GM12878 (cell line): ENCODE data around the gene DGCR8. TPM values are rescaled to one million over a fixed set of nuclear protein-coding genes. Genes with fewer than 3 reads are reported as not detected.

Source experiments
- ATAC-seq: fragments of 200-7000 bp; cut with Tn5 transposase; 3 replicates; pipeline ENCODE4 v1.9.1; 2020; ENCODE audit warnings: mild to moderate bottlenecking, moderate library complexity
- BruUV-seq: library from RNA; stranded (reverse); fragments of 400-500 nt; replicated peaks from 2 replicates; lab custom pipeline; 2021; lab: Mats Ljungman, UMichigan
- CTCF ChIA-PET: fragments of 300-600 bp; sonication (Branson Sonifier 250); formaldehyde crosslinking; extraction: SDS; loops from one replicate; lab custom pipeline; 2021; ENCODE audit warnings: inconsistent platforms; lab: Yijun Ruan, JAX
- POLR2A ChIA-PET: fragments of 350-600 bp; formaldehyde crosslinking; extraction: SDS; loops from one replicate; lab custom pipeline; 2021; ENCODE audit warnings: inconsistent platforms; lab: Charles Lee
- RAD21 ChIA-PET: fragments of 300-600 bp; sonication (Branson Sonifier 250); formaldehyde crosslinking; loops from one replicate; lab custom pipeline; 2023; ENCODE audit warnings: antibody characterized with exemption; ENCODE audit not compliant: unreplicated experiment; lab: Charles Lee
- SMC1A ChIA-PET: fragments of 300-600 bp; sonication (Branson Sonifier 250); formaldehyde crosslinking; loops from one replicate; lab custom pipeline; 2023; ENCODE audit not compliant: unreplicated experiment, uncharacterized antibody; lab: Charles Lee
- DNase-seq: peaks from one replicate; pipeline ENCODE4 v3.0.0-alpha.2; 2011; ENCODE audit warnings: low read depth, low spot score
- FAIRE-seq: peaks from 3 replicates; lab custom pipeline; 2011; peaks lifted over from hg19 to GRCh38; lab: Jason Lieb, UNC
- H2AFZ ChIP-seq: 2 replicates; pipeline ENCODE4 v1.6.0; 2011; ENCODE audit warnings: low read depth, low read length, control low read depth; ENCODE audit not compliant: control insufficient read depth
- H3K27ac ChIP-seq: 2 replicates; pipeline ENCODE4 v1.5.1; 2011; ENCODE audit warnings: control low read depth; ENCODE audit not compliant: control insufficient read depth, insufficient read depth
- H3K27me3 ChIP-seq, 2 experiments: replicated peaks in 1 of 2; 2 replicates each; pipeline versions ENCODE4 v1.6.0 to v1.6.1; 2011; ENCODE audit warnings: low read length in 1 of 2; ENCODE audit not compliant: control insufficient read depth in 2 of 2, insufficient read depth in 2 of 2
- H3K36me3 ChIP-seq, 2 experiments: 2 replicates each; pipeline ENCODE4 v1.5.1; 2011; ENCODE audit warnings: low read length in 1 of 2; ENCODE audit not compliant: control insufficient read depth in 2 of 2, insufficient read depth in 2 of 2
- H3K4me1 ChIP-seq: 2 replicates; pipeline ENCODE4 v1.6.1; 2011; ENCODE audit warnings: mild to moderate bottlenecking, low read length, moderate library complexity, mixed read lengths; ENCODE audit not compliant: control insufficient read depth, insufficient read depth
- H3K4me2 ChIP-seq: 2 replicates; pipeline ENCODE4 v1.6.0; 2011; ENCODE audit warnings: control low read depth; ENCODE audit not compliant: control insufficient read depth, insufficient read depth
- H3K4me3 ChIP-seq: fragments of 200-600 bp; sonication (generic); 2 replicates; pipeline ENCODE4 v1.5.1; 2016
- H3K79me2 ChIP-seq: 2 replicates; pipeline ENCODE4 v1.6.0; 2011; ENCODE audit warnings: low read length; ENCODE audit not compliant: control insufficient read depth, insufficient read depth
- H3K9ac ChIP-seq: 2 replicates; pipeline ENCODE4 v1.8.0; 2011; ENCODE audit warnings: low read length, control low read depth, mixed read lengths; ENCODE audit not compliant: control insufficient read depth, insufficient read depth
- H3K9me3 ChIP-seq: replicated peaks from 3 replicates; pipeline ENCODE4 v1.5.1; 2011; ENCODE audit warnings: mild to moderate bottlenecking, low read length; ENCODE audit not compliant: control insufficient read depth, insufficient read depth
- H4K20me1 ChIP-seq: 2 replicates; pipeline ENCODE4 v1.6.0; 2011; ENCODE audit not compliant: control insufficient read depth, insufficient read depth
- IRF4 ChIP-seq: IDR thresholded peaks from 2 replicates; pipeline ENCODE4 v1.6.1; 2011; ENCODE audit warnings: low read depth, low read length
- RELB ChIP-seq: fragments of 450-650 bp; IDR thresholded peaks from 2 replicates; pipeline ENCODE4 v1.6.1; 2017; ENCODE audit warnings: low read depth, mild to moderate bottlenecking, moderate library complexity
- SIX5 ChIP-seq: IDR thresholded peaks from 2 replicates; pipeline ENCODE4 v1.6.1; 2011; ENCODE audit warnings: mild to moderate bottlenecking, low read depth, low read length, moderate library complexity; ENCODE audit not compliant: severe bottlenecking
- SPI1 ChIP-seq: IDR thresholded peaks from 2 replicates; pipeline ENCODE4 v1.6.1; 2011; ENCODE audit warnings: low read depth, mild to moderate bottlenecking, low read length, moderate library complexity, borderline replicate concordance; ENCODE audit not compliant: insufficient read depth
- YY1 ChIP-seq: IDR thresholded peaks from 2 replicates; pipeline ENCODE4 v1.6.1; 2011; ENCODE audit warnings: low read depth, mild to moderate bottlenecking, low read length
- ZNF384 ChIP-seq: IDR thresholded peaks from 2 replicates; pipeline ENCODE4 v1.6.1; 2012; ENCODE audit warnings: low read depth, mild to moderate bottlenecking, low read length, improper control_type of control experiment, borderline replicate concordance
- ZNF687 ChIP-seq: fragments of 450-650 bp; IDR thresholded peaks from 2 replicates; pipeline ENCODE4 v1.6.1; 2017; ENCODE audit warnings: mild to moderate bottlenecking, moderate library complexity
- WGBS: methylation state at CpG from one replicate; pipeline ENCODE4 v1.1.6; 2016; ENCODE audit warnings: low lambda C conversion rate; ENCODE audit not compliant: insufficient replicate concordance, insufficient coverage; ENCODE audit errors: missing lambda C conversion rate; 5-methylcytosine and 5-hydroxymethylcytosine counted together
- in situ Hi-C: fragments of 300-500 bp; cut with MboI; formaldehyde crosslinking; loops from 9 replicates; pipeline ENCODE4 v1.14.3; 2018; ENCODE audit warnings: mixed read lengths
- intact Hi-C: fragments of 100-400 bp; cut with micrococcal nuclease; formaldehyde crosslinking; loops from one replicate; pipeline ENCODE4 v1.14.2; 2022; ENCODE audit not compliant: unreplicated experiment
- polyA plus RNA-seq, 11 experiments: library from polyadenylated mRNA; depleted of rRNA in 4 of 11; unstranded in 6 of 11; stranded (reverse) in 5 of 11; fragments of >200 nt; fragmentation: Nextera tagmentation in 4 of 11; fragmentation: Illumina TruSeq in 1 of 11; extraction: Ambion mirVana in 4 of 11; extraction: Trizol in 1 of 11; gene quantifications; 1 replicate in 1 of 11; 2 replicates in 10 of 11; pipeline versions ENCODE4 v1.2.1 to v1.2.3, GENCODE V29; 2011 to 2016; ENCODE audit warnings: inconsistent platforms in 2 of 11, missing spikeins in 2 of 11, low read depth in 1 of 11
- total RNA-seq, 4 experiments: library from RNA; depleted of rRNA in 3 of 4; stranded (reverse); fragments of >200 nt in 3 of 4; fragmentation: Illumina TruSeq in 1 of 4; extraction: Trizol in 1 of 4; gene quantifications; 2 replicates each; pipeline versions ENCODE4 v1.2.1 to v1.2.3, GENCODE V29; 2013 to 2021

Gene DGCR8
- total and polyA plus RNA-seq, 10 of the 15 experiments (the other 5 are each of a cell fraction or from before 2014, with no cell fraction given) = 1.2 to 35.1 (median 17.2) TPM

GRCh38 chr22:20121856-20122415 is 41.9 kb downstream of the DGCR8 start:
- Histone ChIP-seq H3K4me1 (peaks cover 12% of the 10 kb centered on the region), H3K36me3 (peaks cover 33 to 40% of the 10 kb centered on the region in 2 experiments), H3K4me2 (0 out of 2 replicates have a peak overlapping the region, but pooled peaks have one; percentile 25), H2AFZ (no peak overlapping the region), H3K27me3 (no peaks in the 10 kb centered on the region), H3K27ac (no peak overlapping the region), H3K9me3 (no peaks in the 10 kb centered on the region), H3K79me2 (peaks cover 50% of the 10 kb centered on the region), H3K9ac (no peak overlapping the region; the same call in 1 of the 2 replicates), H3K4me3 (no peak overlapping the region), H4K20me1 (0 out of 2 replicates have a peak, but pooled peaks cover 2% of the 10 kb centered on the region)
- no peak for DNase-seq
- ChIA-PET RAD21 (no interaction called here), POLR2A (no interaction called here), SMC1A (no interaction called here), CTCF (no interaction called here)
- in situ Hi-C loops (no loop called here), intact Hi-C loops (no loop called here)
- no peak for TF ChIP-seq SIX5
- no peak for TF ChIP-seq ZNF384
- no peak for TF ChIP-seq ZNF687
- no peak for TF ChIP-seq IRF4
- no peak for TF ChIP-seq YY1
- no peak for TF ChIP-seq SPI1
- TF ChIP-seq RELB = no peak
- 98% methylated on average over 22 of the region's 22 CpGs for WGBS
- FAIRE-seq = no peak
- ATAC-seq = no peak
- no TSS peak for BruUV-seq
